GM18511 (cell line): ENCODE measurements around the gene ASGR2.
A peak's percentile ranks its signal among the peaks of the same experiment; 100 is the strongest.
"Not testable (repeated sequence)": the region's sequence is repeated elsewhere in the genome, so short reads cannot be mapped to it uniquely, and the experiment has no call there.

ENCODE experiments used
- ATAC-seq: cut with Tn5 transposase; IDR thresholded peaks from one replicate; pipeline ENCODE4 v1.9.1; 2021; ENCODE audit warnings: mild to moderate bottlenecking, moderate library complexity; ENCODE audit not compliant: unreplicated experiment

Gene ASGR2, protein sequence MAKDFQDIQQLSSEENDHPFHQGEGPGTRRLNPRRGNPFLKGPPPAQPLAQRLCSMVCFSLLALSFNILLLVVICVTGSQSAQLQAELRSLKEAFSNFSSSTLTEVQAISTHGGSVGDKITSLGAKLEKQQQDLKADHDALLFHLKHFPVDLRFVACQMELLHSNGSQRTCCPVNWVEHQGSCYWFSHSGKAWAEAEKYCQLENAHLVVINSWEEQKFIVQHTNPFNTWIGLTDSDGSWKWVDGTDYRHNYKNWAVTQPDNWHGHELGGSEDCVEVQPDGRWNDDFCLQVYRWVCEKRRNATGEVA

DNA sequence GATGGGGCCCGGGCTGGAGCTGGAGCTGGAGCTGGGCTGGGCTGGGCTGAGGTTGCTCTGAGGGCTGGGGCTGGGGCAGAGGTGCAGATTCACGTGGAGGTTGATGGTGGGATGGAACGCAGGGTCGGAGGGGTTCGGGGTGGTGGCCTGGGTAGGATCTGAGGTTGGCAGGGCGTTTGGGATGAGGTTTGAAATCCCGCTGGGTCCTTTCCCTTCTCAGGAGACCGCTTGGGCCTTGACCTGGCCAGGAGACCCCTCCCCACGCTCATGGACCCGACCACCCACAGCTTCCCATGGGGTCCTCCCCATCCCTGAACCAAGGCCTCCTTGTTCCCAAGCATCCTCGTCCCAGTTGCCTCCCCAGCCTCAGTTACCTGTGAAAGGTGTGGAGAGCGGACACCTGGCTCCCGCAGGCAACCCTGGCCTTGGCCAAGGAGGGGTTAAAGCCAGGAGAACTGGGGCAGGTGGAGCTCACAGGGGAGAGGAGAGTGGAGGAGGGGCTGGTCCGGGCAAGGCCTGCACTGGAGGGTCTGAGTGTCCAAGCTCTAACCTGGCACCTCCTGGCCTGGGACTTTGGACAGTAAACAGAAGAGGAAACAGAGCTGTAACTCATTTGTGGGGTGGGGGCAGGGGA, at the start of gene ASGR2:
Gene ASGR2 (minus strand): TSS at position 582 of the 634 bp plus-strand sequence. CDS start 582 bp downstream, outside the sequence.
- no peak for ATAC-seq

DNA sequence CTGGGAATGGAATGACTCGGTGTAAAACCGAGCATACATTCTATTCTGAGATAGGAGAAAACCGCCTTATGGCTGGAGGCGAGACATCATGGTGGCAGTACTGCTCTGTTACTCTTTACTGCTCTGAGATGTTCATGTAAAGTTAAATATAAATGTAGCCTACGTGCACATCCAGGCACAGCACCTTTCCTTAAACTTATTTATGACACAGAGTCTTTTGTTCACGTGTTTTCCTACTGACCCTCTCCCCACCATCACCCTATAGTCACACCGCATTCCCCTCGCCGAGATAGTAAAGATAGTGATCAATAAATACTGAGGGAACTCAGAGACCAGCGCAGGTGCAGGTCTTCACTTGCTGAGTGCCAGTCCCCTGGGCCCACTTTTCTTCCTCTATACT, 44.9 kb upstream of the ASGR2 start:
- ATAC-seq = not testable (repeated sequence)

DNA sequence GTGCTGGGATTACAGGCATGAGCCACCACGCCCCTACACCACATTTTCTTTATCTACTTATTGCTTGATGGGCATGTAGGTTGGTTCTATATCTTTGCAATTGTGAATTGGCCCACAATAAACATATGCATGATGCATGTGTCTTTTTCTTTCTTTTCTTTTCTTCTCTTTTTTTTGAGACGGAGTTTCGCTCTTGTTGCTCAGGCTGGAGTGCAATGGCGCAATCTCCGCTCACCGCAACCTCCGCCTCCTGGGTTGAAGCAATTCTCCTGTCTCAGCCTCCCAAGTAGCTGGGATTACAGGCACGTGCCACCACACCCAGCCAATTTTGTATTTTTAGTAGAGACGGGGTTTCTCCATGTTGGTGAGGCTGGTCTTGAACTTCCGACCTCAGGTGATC, 43.8 kb upstream of the ASGR2 start:
- ATAC-seq = not testable (repeated sequence)

DNA sequence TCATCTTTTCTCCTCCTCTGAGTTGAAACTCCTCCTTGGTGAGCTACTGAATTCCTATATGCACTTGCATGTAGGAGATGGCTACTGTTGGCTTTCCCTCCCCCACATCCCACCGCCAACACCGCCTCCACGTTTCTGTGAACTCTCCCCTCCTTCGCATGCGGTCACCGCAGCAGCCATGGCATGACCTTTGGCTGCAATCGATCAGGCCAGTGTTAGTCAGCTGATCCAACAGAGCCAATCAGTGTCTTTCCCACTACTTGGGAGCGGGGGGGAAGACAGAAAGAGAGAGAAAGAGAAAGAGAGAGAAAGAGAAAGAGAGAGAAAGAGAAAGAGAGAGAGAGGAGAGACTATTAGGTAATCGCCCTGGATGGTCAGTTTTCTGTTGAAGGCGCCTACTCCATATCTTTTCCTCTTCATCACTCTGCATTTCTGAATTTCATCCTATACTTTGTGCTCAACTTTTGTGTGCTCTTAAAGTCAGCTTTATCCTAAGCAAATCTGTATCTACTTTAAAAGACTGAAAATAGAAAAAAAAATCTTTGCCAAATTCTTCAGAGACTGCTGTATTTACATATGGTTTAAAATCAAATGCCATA, 41.8 kb upstream of the ASGR2 start:
- ATAC-seq = no peak

DNA sequence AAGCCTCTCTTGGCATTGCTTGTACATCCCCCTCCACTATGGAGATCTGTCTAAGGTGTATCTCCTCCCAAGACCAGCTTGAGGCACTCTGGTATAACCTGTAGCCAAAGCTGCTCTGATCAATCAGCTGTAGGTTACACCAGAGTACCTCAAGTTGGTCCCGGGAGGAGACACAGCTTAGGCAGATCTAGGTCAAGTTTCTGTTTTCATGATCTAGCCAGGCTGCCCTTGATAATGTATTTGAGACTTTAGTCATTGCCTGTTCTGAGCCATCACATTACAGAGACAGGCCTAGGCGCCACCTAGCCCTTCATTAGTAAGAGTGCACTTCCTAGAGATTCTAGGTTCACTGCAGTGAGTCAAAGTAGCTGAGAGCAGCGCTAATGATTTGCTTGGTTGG, 33.1 kb upstream of the ASGR2 start:
- ATAC-seq = no peak

DNA sequence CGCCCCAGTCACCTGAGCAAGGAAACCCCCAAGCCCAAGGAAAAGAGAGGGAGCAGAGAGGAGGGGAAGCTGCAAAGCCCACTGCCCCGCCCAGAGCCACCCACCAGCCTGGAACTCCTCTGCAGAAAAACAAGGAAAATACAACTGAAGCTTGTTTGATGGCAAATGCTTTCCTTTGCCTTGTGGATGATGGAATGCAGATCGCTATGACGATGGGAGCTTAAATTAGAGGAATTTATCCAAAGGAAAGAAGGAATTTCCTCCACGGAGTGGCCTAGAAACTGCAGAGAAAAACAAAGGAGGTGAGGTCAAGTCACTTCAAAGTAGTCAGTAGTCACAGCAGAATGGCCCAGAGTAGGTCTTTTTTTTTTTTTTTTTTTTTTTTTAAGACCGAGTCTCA, 31.5 kb upstream of the ASGR2 start:
- no peak for ATAC-seq

DNA sequence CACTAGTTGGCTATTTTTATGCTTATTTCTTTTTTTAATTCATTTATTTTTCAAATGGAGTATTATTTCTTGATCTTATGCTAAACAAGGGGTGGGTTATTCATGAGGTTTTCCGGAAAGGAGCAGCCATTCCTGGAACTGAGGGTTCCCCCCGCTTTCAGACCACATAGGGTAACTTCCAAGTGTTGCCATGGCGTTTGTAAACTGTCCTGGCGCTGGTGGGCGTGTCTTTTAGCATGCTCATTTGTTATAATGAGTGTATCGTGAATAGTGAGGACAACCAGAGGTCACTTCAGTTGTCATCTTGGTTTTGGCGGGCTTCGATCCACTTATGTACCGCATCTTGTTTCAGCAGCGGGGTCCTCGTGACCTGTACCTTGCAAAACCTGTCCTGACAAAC, 29.6 kb upstream of the ASGR2 start:
- no peak for ATAC-seq

DNA sequence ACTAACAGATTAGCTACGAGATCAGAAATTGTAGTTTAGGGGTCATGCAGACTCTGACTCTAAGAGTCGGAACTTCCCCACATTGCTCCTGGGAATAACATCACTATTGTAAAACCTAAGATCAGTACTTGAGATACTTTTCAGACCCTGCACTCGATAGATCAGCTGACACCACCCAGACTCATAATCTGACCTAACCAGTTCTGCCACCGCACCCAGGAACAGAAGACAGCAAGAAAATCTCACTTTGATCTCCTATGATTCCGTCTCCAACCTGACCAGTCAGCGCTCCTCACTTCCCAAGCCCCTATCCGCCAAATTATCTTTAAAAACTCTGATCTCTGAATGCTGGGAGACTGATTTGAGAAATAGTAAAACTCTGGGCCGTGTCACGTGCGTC, 27.2 kb upstream of the ASGR2 start:
- ATAC-seq = no peak

DNA sequence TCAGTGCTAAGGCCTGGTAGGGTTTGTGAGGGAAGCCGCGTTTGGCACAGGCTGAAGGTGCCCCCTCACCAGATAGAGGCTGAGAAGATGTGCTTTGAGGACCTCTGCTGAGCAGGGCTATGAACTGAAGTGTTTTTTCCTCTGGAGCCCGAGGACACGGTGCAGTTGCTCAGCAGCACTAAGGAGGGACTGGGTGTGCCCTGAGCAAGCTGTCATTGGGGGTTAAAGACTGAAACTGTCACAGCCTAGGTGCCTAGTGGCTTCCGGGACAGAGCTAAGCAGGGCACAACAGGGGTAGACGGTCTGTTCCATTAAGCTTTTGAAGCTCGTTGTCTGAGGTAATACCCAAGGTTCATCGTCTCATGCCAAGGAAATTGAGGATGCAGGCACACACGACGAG, 24.8 kb upstream of the ASGR2 start:
- no peak for ATAC-seq

DNA sequence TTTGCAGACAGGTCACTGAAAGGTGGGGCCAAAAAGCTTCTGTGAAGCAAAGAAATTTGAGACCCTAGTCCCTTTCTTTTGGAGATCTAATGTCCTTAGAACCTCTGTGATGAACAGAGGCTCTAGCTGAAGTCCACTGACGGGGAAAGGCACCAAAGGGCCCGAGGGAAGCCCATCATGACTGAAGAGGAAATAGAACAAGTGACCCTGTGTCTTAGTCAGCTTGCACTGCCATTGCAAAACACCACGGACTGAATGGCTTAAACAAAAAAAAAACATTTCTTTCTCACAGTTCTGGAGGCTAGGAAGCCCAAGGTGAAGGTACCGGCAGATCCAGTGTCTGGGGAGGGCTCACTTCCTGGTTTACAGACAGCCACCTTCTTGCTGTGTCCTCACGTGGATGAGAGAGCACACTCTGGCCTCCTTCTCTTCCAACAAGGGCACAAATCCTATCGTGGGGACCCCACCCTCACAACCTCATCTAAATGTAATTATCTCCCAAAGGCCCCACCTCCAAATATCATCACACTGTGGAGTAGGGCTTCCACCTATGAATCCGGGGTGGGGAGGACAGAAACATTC, 24.3 kb upstream of the ASGR2 start:
- no peak for ATAC-seq

DNA sequence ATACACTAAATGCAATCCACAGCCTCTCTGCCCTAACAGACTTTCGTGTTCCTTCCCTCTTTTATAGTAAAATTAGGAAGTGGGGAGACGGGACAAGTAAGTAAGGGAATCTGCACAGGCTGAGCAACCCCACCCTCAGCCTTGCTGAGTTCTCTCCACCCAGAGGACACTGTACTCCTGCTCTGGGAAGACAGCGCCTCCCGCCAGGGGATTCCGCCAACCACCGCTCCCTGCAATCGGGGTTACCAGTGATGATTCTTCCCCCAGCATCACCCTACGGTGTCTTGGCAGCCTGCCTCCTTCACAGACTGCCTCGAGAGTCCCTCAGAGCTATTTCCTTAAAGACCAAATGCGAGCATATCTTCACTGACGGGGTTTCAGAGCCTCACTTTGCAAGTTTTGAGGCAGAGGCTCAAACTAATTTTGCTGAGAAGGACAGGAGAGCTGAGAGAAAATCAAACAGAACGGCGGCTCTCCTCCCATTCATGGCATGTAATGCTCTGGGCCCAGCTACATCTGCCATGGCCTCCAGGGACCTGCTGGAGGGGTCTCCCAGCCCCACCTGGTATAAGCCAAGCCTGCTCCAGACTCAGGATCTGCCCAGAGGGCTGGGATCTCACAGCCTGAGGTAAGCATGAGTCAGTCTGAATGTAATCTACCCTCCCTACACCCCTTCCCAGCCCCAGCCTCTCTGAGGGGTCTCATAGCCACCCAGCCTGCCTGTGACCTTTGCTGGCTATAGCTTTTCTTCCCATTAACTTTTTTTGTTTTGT, 22.7 kb upstream of the ASGR2 start:
- no peak for ATAC-seq

DNA sequence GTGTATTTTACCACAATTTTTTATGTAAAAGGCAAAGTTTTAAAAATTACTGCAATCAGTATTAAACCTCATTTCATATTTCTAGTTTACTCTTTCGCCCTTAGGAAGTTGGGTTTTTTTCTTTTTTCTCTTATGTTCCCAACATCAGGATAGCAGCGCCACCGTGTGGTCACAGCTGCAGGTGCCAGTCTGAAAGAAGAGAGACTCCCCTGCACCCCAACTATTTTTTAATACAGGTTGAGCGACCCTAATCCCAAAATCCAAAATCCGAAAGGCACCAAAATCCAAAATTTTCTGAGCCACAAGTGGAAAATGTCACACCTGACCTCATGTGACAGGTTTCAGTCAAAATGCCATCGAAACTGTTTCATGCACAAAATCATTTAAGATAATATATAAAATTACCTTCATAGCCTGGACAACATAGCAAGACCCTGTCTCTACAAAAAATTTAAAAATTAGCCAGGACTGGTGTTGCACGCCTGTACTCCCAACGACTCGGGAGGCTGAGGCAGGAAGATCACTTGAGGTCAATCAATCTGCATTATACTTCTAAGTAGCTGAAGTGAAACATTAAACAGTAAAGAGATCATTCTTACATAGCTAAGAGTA, 21.8 kb upstream of the ASGR2 start:
- no peak for ATAC-seq

DNA sequence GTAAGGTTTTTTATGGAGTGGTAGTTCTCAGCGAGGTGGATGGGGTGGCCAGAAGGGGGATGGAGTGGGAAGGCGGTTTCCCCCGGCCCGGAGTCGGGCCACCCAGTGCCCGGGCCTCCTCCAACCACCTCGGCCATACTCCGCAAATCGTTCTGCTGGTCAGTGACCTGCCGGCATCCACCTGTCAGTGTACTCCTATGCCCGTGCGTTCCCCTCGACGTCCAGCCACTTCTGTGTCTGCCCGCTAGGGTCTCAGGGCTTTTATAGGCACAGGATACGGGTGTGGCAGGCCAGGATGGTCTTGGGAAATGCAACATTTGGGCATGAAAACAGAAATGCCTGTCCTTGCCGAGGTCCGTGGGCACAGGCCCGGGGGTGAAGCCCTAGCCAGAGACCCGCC, 19.3 kb upstream of the ASGR2 start:
- ATAC-seq = no peak

DNA sequence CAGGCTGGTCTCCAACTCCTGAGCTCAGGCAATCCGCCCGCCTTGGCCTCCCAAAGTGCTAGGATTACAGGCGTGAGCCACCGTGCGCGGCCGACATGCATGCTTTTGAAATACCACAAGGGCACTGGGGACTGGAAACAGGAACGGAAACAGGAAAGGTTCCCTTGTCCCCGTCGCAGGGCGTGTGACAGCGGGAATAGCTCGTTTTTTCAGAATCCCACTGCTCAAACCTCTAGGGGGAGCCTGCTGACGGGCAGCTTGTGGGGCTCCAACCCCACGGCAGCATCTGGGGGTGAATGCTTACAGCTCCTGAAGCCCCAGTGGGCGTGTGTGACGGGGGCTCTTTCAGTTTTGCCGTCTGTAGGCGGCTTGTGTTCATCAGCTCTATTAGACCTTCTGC, 18.8 kb upstream of the ASGR2 start:
- no peak for ATAC-seq

DNA sequence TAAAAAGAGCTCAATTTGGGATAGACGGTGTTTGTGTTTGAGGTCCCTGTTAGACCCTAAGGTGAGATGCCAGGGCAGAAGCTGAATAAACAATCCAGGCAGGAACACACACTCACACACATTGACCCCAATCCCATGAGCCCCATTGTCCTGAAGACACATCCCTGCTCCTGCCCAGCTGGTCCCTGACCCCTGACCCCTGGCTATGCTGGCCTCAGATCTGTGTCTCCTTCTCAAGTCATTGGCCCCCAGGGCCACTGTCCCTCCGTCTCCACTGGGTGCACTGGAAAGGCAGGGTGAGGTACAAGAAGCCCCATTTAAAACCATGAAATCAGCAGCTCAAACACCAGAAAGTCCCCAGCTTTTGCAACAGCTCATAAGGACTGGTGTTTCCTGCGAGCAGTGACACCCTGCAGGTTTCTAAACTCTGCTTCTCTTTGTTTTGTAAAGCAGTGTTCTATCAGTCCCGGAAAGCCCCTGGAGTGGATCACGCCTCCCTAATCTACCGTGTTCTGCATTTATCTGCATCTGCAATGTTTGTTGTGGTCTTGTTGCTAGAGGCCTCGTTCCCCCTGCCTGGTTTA, 18.0 kb upstream of the ASGR2 start:
- ATAC-seq = peak; percentile 59

DNA sequence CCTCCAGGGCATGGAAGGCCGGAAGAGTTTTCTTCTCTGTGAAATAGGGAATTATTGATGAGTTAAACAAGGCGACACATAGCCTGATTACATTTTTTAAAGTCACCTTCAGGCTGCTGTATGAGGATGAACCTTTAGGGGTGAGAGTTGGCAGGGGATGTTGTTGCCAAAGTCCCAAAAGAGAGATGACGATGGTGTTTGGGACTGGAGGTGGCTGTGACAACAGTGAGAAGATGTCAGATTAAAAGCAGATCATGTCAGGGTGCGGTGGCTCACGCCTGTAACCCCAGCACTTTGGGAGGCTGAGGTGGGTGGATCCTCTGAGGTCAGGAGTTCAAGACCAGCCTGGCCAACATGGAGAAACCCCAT, 16.8 kb upstream of the ASGR2 start:
- no peak for ATAC-seq

DNA sequence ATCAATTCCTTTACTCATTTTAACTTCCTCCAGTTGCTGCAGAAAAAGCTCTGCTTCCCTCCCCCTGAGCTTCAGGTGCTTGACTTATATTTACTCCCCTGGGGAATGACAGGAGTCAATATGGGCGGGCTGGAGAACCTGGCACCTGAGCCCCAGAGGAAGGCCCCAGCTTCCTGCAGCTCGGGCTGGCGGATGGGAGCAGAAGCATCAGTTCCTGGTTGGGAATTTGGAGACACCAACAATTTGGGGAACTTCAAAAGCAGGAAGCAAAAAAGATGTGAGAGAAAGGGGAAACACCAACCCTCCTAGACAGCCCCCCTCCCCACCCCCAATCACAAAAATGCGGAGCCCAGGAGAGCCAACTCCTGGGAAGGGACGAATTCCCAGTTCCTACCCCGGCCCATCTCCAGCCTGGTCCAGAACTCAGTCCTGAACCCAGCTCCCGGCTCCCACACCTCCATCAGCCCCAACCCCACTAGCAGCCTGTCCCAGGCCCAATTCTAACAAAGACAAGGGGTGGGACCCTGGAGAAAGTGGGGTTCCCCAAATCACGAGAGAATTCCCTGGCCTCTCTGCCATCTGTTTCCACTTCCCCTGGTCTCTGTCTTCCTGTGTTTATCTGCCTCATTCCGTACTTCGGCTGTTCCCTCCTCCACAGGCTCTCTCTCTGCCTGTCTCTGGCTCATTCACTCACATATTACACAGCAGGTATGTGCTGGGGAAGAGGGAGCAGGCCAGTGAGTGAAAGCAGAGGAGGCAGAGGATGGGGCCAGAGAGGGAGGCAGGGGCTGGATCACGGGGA, 16.2 kb upstream of the ASGR2 start:
- no peak for ATAC-seq

DNA sequence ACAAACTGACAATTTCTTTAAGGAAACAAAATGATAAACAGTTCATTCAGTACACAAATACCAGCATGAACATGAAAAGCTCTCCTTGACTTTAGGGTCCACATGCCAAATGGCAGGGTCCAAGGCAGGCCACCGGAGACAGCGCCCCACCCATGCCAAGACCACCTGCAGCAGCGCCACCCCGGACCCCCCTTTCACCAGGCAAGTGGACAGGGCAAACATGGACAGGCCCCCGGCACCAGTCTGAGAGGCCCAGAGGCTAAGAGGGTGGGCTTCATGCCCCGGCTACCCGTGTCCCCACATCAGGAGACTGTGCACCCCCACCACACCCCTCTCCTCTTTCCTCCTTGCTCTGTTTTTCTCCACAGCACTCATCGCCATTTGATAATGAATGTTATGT, 14.7 kb upstream of the ASGR2 start:
- ATAC-seq = no peak

DNA sequence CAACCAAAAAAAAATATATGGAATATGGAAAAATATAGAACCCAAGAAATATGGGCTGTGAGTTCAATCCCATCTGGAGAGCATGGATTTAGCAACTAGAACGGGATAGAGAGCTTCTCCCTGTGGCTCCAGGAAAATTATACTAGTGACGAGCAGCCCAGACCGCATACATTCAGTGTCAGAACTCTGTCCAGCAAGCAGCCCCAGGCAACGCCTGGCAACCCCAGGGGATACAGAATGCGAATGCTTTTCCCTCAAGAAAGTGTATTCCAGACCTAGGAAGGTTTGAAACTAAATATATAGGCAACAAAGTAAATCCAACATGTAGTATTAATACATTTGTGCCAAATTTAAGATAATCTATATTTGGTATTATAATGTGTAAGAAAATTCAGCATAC, 13.5 kb upstream of the ASGR2 start:
- no peak for ATAC-seq

DNA sequence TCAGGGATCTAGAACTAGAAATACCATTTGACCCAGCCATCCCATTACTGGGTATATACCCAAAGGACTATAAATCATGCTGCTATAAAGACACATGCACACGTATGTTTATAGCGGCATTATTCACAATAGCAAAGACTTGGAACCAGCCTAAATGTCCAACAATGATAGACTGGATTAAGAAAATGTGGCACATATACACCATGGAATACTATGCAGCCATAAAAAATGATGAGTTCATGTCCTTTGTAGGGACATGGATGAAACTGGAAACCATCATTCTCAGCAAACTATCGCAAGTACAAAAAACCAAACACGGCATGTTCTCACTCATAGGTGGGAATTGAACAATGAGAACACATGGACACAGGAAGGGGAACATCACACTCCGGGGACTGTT, 12.9 kb upstream of the ASGR2 start:
- ATAC-seq = not testable (repeated sequence)
